Small intestine (tissue), 7 donors: ENCODE results near the gene GTPBP2. TPM values are rescaled to one million over a fixed set of nuclear protein-coding genes. Genes with fewer than 3 reads are reported as not detected.

Experiments used
- DNase-seq, 2 donors: peaks; one replicate each; pipeline versions ENCODE4 v3.0.0 to v3.0.0-alpha.2; 2013
- FAIRE-seq: peaks from 2 replicates; lab custom pipeline; 2012; peaks lifted over from hg19 to GRCh38; lab: Jason Lieb, UNC
- H3K27ac ChIP-seq, 3 donors: one replicate each; pipeline ENCODE4 v1.5.1; 2013; ENCODE audit warnings: low read length in 2 of 3, mild to moderate bottlenecking in 2 of 3, control low read depth in 1 of 3, inconsistent platforms in 1 of 3, low read depth in 1 of 3, moderate library complexity in 1 of 3
- H3K27me3 ChIP-seq, 3 donors: one replicate each; pipeline ENCODE4 v1.6.1; 2013; ENCODE audit warnings: low read length in 3 of 3, inconsistent platforms in 1 of 3; ENCODE audit not compliant: control insufficient read depth in 3 of 3, insufficient read depth in 3 of 3
- H3K36me3 ChIP-seq, 3 donors: one replicate each; pipeline ENCODE4 v1.6.1; 2013; ENCODE audit warnings: low read length in 3 of 3, inconsistent platforms in 1 of 3, low read depth in 1 of 3, mild to moderate bottlenecking in 1 of 3, moderate library complexity in 1 of 3; ENCODE audit not compliant: control insufficient read depth in 3 of 3, insufficient read depth in 2 of 3
- H3K4me1 ChIP-seq, 3 donors: one replicate each; pipeline ENCODE4 v1.6.1; 2013; ENCODE audit warnings: low read length in 2 of 3, inconsistent platforms in 1 of 3, low read depth in 1 of 3, mild to moderate bottlenecking in 1 of 3, moderate library complexity in 1 of 3; ENCODE audit not compliant: control insufficient read depth in 3 of 3, insufficient read depth in 2 of 3
- H3K4me3 ChIP-seq, 3 donors: one replicate each; pipeline ENCODE4 v1.5.1; 2013; ENCODE audit warnings: low read length in 3 of 3, control low read depth in 1 of 3, inconsistent platforms in 1 of 3, low read depth in 1 of 3, mild to moderate bottlenecking in 1 of 3, moderate library complexity in 1 of 3
- H3K9me3 ChIP-seq, 2 donors: one replicate each; pipeline ENCODE4 v1.6.1; 2013; ENCODE audit warnings: low read depth in 1 of 2, low read length in 1 of 2; ENCODE audit not compliant: control insufficient read depth in 2 of 2, insufficient read depth in 1 of 2
- WGBS, 3 donors: extraction: QIAGEN DNeasy Blood & Tissue Kit; methylation state at CpG; one replicate each; pipeline ENCODE4 v1.1.7; 2013; 5-methylcytosine and 5-hydroxymethylcytosine counted together
- polyA plus RNA-seq, 4 donors: library from polyadenylated mRNA; stranded (reverse) in 3 of 4; unstranded in 1 of 4; fragments of 200-250 nt in 3 of 4; fragments of 120-200 nt in 1 of 4; gene quantifications; one replicate each; pipeline versions ENCODE4 v1.2.1 to v1.2.3, GENCODE V29; 2013
- donor health status: healthy with polysubstance abuse.
- donor health status: control.
- donor health status: control.
- donor health status: Bipolar disorder and iron deficiency.
- donor health status: healthy.

Gene GTPBP2
- polyA plus RNA-seq, 4 donors, result 33.7 to 81.6 (median 45.7) TPM

- H3K27me3 ChIP-seq, result no peaks in the 10 kb centered on the region
- H3K36me3 ChIP-seq, result peaks cover 4 to 72% (median 16%) of the 10 kb centered on the region in 3 donors
- H3K4me1 ChIP-seq, result peaks cover 0 to 14% (median 6%) of the 10 kb centered on the region in 3 donors
- WGBS, 3 donors, result 91 to 94% (median 92%) methylated on average over 12 of the region's 12 CpGs
- no peak overlapping the region for H3K27ac ChIP-seq
- H3K9me3 ChIP-seq, result no peaks in the 10 kb centered on the region
- FAIRE-seq, result no peak
- H3K4me3 ChIP-seq, result no peak overlapping the region
- no peak for DNase-seq
These were observed 4.9 kb downstream of the GTPBP2 start for GRCh38 chr6:43623880-43624785.

- no peak for FAIRE-seq
- Histone ChIP-seq H3K27ac (no peak overlapping the region), H3K36me3 (peaks cover 4 to 79% (median 16%) of the 10 kb centered on the region in 3 donors), H3K4me3 (no peak overlapping the region), H3K4me1 (peaks cover 0 to 9% (median 3%) of the 10 kb centered on the region in 3 donors), H3K27me3 (no peaks in the 10 kb centered on the region), H3K9me3 (no peaks in the 10 kb centered on the region)
- no peak for DNase-seq
- WGBS, 3 donors, result 95 to 96% (median 95%) methylated on average over 10 of the region's 10 CpGs
These were observed 6.5 kb downstream of the GTPBP2 start for GRCh38 chr6:43622541-43622940.

DNA sequence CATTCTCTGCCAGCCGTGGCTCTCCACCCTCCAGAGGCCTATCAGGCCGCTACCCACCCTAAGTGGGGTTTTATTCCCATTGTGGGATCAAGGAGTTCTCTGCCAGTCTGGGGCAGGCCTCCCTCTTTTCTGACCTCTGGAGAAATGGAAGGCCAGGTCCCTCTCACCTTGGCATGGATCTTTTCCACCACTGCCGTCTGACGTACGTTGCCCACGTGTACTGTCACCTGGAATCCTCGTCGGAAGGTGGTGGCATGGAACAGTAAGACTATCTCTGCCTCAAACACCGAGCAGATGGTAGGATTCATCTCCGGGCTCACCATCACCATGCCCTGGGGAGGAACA is 7.3 kb downstream of the GTPBP2 start:
- Histone ChIP-seq H3K9me3 (no peaks in the 10 kb centered on the region), H3K36me3 (peaks cover 4 to 76% (median 16%) of the 10 kb centered on the region in 3 donors), H3K27me3 (no peaks in the 10 kb centered on the region), H3K27ac (no peak overlapping the region), H3K4me3 (no peak overlapping the region), H3K4me1 (peaks cover 0 to 2% (median 0%) of the 10 kb centered on the region in 3 donors)
- no peak for DNase-seq
- 93 to 95% (median 93%) methylated on average over 10 of the region's 10 CpGs for WGBS, 3 donors
- FAIRE-seq, result no peak

GRCh38 chr6:43621078-43621835 is 7.8 kb downstream of the GTPBP2 start:
- Histone ChIP-seq H3K9me3 (no peaks in the 10 kb centered on the region), H3K4me1 (no peaks in the 10 kb centered on the region), H3K27ac (no peak overlapping the region), H3K4me3 (no peak overlapping the region), H3K36me3 (peaks cover 4 to 71% (median 16%) of the 10 kb centered on the region in 3 donors), H3K27me3 (no peaks in the 10 kb centered on the region)
- FAIRE-seq, result no peak
- WGBS, 3 donors, result 93 to 98% (median 95%) methylated on average over 12 of the region's 12 CpGs
- no peak for DNase-seq

DNA sequence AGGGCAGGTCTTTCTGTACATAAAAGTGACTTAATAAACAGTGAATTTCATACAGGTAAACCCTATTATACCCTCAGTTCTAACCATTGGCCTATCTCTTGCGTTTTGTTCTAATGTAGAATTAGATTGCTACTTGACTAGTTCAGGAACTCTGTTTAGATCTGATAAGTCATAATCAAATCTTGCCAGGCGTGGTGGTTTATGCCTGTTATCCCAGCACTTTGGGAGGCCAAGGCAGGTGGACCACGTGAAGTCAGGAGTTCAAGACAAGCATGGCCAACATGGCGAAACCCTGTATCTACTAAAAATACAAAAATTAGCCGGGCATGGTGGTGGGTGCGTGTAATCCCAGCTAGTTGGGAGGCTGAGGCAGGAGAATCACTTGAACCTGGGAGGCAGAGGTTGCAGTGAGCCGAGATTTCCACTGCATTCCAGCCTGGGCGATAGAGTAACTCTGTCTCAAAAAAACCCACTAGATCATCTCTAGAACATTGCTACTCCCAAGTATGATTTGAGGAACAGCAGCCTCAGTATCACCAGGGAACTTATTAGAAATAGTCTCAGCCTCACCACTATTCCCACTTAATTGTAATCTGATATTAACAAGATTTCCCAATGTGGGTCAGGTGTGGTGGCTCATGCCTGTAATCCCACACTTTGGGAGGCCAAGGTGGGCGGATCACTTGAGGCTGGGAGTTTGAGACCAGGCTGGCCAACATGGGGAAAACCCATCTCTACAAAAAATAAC is 12.2 kb downstream of the GTPBP2 start:
- Histone ChIP-seq H3K4me3 (no peak overlapping the region), H3K9me3 (no peaks in the 10 kb centered on the region), H3K36me3 (peaks cover 2 to 43% (median 13%) of the 10 kb centered on the region in 3 donors), H3K4me1 (no peaks in the 10 kb centered on the region), H3K27me3 (no peaks in the 10 kb centered on the region), H3K27ac (no peak overlapping the region)
- DNase-seq (no peak), FAIRE-seq (no peak)
- 91 to 92% (median 92%) methylated on average over 9 of the region's 9 CpGs for WGBS, 3 donors

DNA sequence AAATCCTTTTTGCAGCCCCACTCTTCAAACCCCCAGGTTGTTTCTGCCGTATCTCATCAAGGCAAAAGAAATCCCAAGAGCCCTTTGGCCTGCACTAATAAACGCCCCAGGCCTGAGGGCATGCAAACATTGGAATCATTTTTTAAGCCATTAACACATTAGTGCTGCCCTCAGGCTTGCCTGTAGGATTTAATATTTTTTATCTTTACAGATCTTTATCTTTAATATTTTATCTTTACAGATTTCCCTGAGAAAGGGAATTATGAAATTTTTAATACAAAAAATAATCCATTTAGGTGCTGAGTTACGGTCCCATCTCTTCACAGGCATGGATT is 14.7 kb downstream of the GTPBP2 start:
- FAIRE-seq (no peak), DNase-seq (no peak)
- Histone ChIP-seq H3K36me3 (peaks cover 2 to 35% (median 2%) of the 10 kb centered on the region in 3 donors), H3K27ac (no peak overlapping the region), H3K9me3 (no peaks in the 10 kb centered on the region), H3K4me3 (no peak overlapping the region), H3K27me3 (no peaks in the 10 kb centered on the region), H3K4me1 (no peaks in the 10 kb centered on the region)
- 68 to 81% (median 77%) methylated on average over 3 of the region's 3 CpGs for WGBS, 3 donors

DNA sequence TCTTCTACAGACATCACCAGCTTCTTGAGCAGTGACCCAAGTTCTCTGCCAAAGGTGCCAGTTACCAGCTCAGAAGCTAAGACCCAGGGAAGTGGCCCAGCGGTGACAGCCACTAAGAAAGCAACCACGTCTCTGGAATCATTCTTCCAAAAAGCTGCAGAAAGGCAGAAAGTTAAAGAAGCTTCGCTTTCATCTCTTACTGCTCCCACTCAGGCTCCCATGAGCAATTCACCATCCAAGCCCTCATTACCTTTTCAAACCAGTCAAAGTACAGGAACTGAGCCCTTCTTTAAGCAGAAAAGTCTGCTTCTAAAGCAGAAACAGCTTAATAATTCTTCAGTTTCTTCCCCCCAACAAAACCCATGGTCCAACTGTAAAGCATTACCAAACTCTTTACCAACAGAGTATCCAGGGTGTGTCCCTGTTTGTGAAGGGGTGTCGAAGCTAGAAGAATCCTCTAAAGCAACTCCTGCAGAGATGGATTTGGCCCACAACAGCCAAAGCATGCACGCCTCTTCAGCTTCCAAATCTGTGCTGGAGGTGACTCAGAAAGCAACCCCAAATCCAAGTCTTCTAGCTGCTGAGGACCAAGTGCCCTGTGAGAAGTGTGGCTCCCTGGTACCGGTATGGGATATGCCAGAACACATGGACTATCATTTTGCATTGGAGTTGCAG is 15.2 kb downstream of the GTPBP2 start:
- WGBS, 3 donors, result 94 to 97% (median 97%) methylated on average over 6 of the region's 6 CpGs
- Histone ChIP-seq H3K9me3 (no peaks in the 10 kb centered on the region), H3K27ac (no peak overlapping the region), H3K4me3 (no peak overlapping the region), H3K4me1 (no peaks in the 10 kb centered on the region), H3K36me3 (peaks cover 2 to 32% (median 2%) of the 10 kb centered on the region in 3 donors), H3K27me3 (no peaks in the 10 kb centered on the region)
- FAIRE-seq (no peak), DNase-seq (no peak)
